ENCODE measurements around the gene OSBPL6. TPM values are rescaled to one million over a fixed set of nuclear protein-coding genes. Genes with fewer than 3 reads are reported as not detected.

OSBPL6 gene
- total RNA-seq, 1 donor from 2014 or later = 5.3 TPM

DNA sequence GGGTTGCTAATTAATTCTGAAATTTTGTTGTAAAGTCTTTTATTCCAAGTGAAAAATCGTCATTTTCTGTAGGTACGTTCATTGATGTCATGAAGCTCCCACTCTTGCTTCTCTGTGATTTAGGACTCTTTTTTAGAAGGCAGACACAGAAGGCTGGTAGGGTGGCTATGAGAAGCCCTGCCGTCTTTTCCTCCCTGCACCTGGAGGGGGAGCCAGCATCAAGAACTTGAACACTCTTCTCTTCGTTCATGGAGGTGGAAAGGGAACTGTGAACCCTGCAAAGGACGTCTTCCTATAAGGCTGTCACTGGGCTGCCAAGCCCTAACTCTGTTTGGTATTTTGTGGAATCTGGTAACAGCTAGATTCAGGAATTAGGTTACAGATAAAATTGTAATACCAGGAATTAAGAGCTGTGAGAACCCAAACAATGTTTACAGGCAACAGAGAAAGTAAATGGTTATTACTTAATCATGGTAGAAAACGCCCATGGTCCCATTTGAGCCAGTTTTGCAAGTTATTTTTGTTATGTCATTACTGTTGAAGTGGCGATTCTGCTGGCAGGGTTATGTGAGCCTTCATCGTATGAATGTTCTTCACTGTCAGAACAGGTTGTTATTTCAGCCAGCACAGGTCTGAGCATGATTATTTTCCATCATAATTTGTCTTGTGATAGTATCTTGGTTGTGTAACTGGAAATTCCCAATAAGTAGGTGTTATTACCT, 112.2 kb downstream of the OSBPL6 start:
- no peak for FAIRE-seq
- Histone ChIP-seq H3K4me3 (ENCODE audit: low read depth, low read length) (no peak overlapping the region), H3K27me3 (ENCODE audit: control insufficient read depth, insufficient read depth, low read length) (no peaks in the 10 kb centered on the region), H3K36me3 (ENCODE audit: control insufficient read depth, insufficient read depth, low read length) (no peaks in the 10 kb centered on the region)
- TF ChIP-seq, protein P1, sequence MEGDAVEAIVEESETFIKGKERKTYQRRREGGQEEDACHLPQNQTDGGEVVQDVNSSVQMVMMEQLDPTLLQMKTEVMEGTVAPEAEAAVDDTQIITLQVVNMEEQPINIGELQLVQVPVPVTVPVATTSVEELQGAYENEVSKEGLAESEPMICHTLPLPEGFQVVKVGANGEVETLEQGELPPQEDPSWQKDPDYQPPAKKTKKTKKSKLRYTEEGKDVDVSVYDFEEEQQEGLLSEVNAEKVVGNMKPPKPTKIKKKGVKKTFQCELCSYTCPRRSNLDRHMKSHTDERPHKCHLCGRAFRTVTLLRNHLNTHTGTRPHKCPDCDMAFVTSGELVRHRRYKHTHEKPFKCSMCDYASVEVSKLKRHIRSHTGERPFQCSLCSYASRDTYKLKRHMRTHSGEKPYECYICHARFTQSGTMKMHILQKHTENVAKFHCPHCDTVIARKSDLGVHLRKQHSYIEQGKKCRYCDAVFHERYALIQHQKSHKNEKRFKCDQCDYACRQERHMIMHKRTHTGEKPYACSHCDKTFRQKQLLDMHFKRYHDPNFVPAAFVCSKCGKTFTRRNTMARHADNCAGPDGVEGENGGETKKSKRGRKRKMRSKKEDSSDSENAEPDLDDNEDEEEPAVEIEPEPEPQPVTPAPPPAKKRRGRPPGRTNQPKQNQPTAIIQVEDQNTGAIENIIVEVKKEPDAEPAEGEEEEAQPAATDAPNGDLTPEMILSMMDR (IDR thresholded peaks at IDR 0.05; ENCODE audit: insufficient read depth, low read length, severe bottlenecking) = peak; percentile 88
- peak; percentile 56 for DNase-seq (ENCODE audit: low read depth)

GRCh38 chr2:178307650-178308049, 113.3 kb downstream of the OSBPL6 start:
- Histone ChIP-seq H3K27me3 (ENCODE audit: control insufficient read depth, insufficient read depth, low read length) (no peaks in the 10 kb centered on the region), H3K36me3 (ENCODE audit: control insufficient read depth, insufficient read depth, low read length) (no peaks in the 10 kb centered on the region), H3K4me3 (ENCODE audit: low read depth, low read length) (no peak overlapping the region)
- DNase-seq (ENCODE audit: low read depth) = no peak
- no peak for FAIRE-seq
- TF ChIP-seq, protein P1 (IDR thresholded peaks at IDR 0.05; ENCODE audit: insufficient read depth, low read length, severe bottlenecking) = no peak

DNA sequence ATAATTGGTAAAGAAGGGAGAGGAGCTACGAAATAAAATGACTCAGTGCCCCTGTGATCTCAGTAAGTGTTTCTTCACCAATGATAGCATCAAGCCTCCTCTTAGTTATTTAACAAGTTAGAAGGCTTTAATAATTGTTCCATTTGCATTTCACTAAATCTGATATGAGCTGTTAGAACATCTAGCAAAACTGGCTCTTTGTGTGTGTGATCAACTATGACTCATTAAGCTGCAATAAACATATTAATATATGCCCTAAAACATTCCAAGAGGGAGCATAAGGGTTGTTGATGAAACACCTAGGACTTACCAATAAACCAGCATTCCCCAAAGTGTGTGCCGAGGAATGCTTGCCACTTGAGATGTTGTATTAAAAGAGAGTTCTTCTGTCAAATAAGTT, 115.2 kb downstream of the OSBPL6 start:
- TF ChIP-seq, protein P1 (IDR thresholded peaks at IDR 0.05; ENCODE audit: insufficient read depth, low read length, severe bottlenecking) = no peak
- no peak for FAIRE-seq

GRCh38 chr2:178315078-178315477, 120.8 kb downstream of the OSBPL6 start:
- DNase-seq (ENCODE audit: low read depth) (no peak), FAIRE-seq (no peak)
- TF ChIP-seq, protein P1 (IDR thresholded peaks at IDR 0.05; ENCODE audit: insufficient read depth, low read length, severe bottlenecking) = no peak
- Histone ChIP-seq H3K27me3 (ENCODE audit: control insufficient read depth, insufficient read depth, low read length) (no peaks in the 10 kb centered on the region), H3K36me3 (ENCODE audit: control insufficient read depth, insufficient read depth, low read length) (no peaks in the 10 kb centered on the region), H3K4me3 (ENCODE audit: low read depth, low read length) (no peak overlapping the region)

More for the DNA sequence above, 115.2 kb downstream of the OSBPL6 start:
- peak; percentile 75 for DNase-seq (ENCODE audit: low read depth)
- Histone ChIP-seq H3K27me3 (ENCODE audit: control insufficient read depth, insufficient read depth, low read length) (no peaks in the 10 kb centered on the region), H3K4me3 (ENCODE audit: low read depth, low read length) (no peak overlapping the region), H3K36me3 (ENCODE audit: control insufficient read depth, insufficient read depth, low read length) (no peaks in the 10 kb centered on the region)

DNA sequence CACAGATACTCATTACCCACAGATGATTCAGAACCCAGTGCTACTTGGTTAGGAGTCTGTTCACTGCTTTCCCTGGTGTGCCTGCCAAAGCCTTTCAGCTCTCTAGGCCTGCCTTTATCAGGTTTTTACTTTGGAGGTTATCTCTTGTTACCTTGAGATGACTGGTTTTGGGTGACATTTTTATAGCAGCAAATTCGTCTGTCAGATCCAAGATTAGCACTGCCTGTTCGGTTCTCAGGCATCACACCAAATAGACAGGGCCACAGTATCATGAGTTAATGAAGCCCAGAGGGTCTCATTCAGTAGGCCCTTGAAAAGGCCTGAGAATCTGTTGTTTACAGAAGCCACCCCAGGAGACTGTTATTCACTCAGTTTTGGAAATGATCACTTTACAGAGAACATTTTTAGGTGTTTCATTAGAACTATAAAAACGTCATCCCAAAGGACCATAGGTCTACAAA, 121.2 kb downstream of the OSBPL6 start:
- Histone ChIP-seq H3K27me3 (ENCODE audit: control insufficient read depth, insufficient read depth, low read length) (no peaks in the 10 kb centered on the region), H3K4me3 (ENCODE audit: low read depth, low read length) (no peak overlapping the region), H3K36me3 (ENCODE audit: control insufficient read depth, insufficient read depth, low read length) (no peaks in the 10 kb centered on the region)
- no peak for DNase-seq (ENCODE audit: low read depth)
- TF ChIP-seq, protein P1 (IDR thresholded peaks at IDR 0.05; ENCODE audit: insufficient read depth, low read length, severe bottlenecking) = no peak
- no peak for FAIRE-seq

- FAIRE-seq = no peak
- no peaks in the 10 kb centered on the region for H3K36me3 ChIP-seq (ENCODE audit: control insufficient read depth, insufficient read depth, low read length)
- TF ChIP-seq, protein P1 (IDR thresholded peaks at IDR 0.05; ENCODE audit: insufficient read depth, low read length, severe bottlenecking) = no peak
These were observed 123.5 kb downstream of the OSBPL6 start for GRCh38 chr2:178317811-178318210.

More at GRCh38 chr2:178317811-178318210, 123.5 kb downstream of the OSBPL6 start:
- no peak overlapping the region for H3K4me3 ChIP-seq (ENCODE audit: low read depth, low read length)
- no peaks in the 10 kb centered on the region for H3K27me3 ChIP-seq (ENCODE audit: control insufficient read depth, insufficient read depth, low read length)
- no peak for DNase-seq (ENCODE audit: low read depth)
